Body of pancreas (tissue), 4 donors: ENCODE measurements around the gene ERBB4. TPM values are rescaled to one million over a fixed set of nuclear protein-coding genes. Genes with fewer than 3 reads are reported as not detected.

Experiments
- ATAC-seq: fragments of 150-250 bp; one replicate; pipeline ENCODE4 v1.9.1; 2016
- DNase-seq, 4 donors: peaks; one replicate each; pipeline ENCODE4 v3.0.0-alpha.2; 2019
- H3K27ac ChIP-seq, 4 donors: fragments of 200-600 bp; sonication (generic); 1 replicate in 3 of 4; 2 replicates in 1 of 4; pipeline versions ENCODE4 v1.5.1 to v1.6.1; 2016 to 2019; ENCODE audit warnings: mild to moderate bottlenecking in 1 of 4, mixed read lengths in 1 of 4, moderate library complexity in 1 of 4
- H3K27me3 ChIP-seq, 2 donors: fragments of 200-600 bp; sonication (generic); one replicate each; pipeline ENCODE4 v1.6.0; 2016; ENCODE audit warnings: mild to moderate bottlenecking in 1 of 2
- H3K36me3 ChIP-seq, 2 donors: fragments of 200-600 bp; sonication (generic); replicated peaks in 1 of 2; 2 replicates each; pipeline ENCODE4 v1.5.1; 2016; ENCODE audit warnings: low read depth in 2 of 2; ENCODE audit not compliant: insufficient read depth in 1 of 2
- H3K4me1 ChIP-seq: fragments of 200-600 bp; sonication (generic); one replicate; pipeline ENCODE4 v1.6.0; 2016
- H3K4me3 ChIP-seq, 2 donors: fragments of 200-600 bp; sonication (generic); 1 replicate in 1 of 2; 2 replicates in 1 of 2; pipeline ENCODE4 v1.5.1; 2016 to 2019
- H3K9me3 ChIP-seq, 3 donors: fragments of 200-600 bp; sonication (generic); 1 replicate in 2 of 3; 2 replicates in 1 of 3; pipeline ENCODE4 v1.5.1; 2016
- POLR2A ChIP-seq, 3 donors: fragments of 450-650 bp; IDR thresholded peaks; one replicate each; pipeline ENCODE4 v1.6.1; 2016; ENCODE audit warnings: antibody characterized with exemption in 3 of 3, mild to moderate bottlenecking in 2 of 3
- WGBS, 2 donors: methylation state at CpG; one replicate each; pipeline ENCODE4 v1.1.5; 2017; 5-methylcytosine and 5-hydroxymethylcytosine counted together
- intact Hi-C: fragments of 100-400 bp; cut with DNase I; formaldehyde crosslinking; loops from one replicate; pipeline ENCODE4 v1.15.1; 2023
- total RNA-seq, 2 donors: library from RNA; depleted of rRNA; stranded (reverse); fragments of >200 nt; gene quantifications; one replicate each; pipeline ENCODE4 v1.1.0, GENCODE V29; 2016
- TF ChIP-seq, protein P1 (sequence below), 7 experiments: fragments of 450-650 bp in 4 of 7; fragments of 200-600 bp in 3 of 7; sonication (generic) in 3 of 7; IDR thresholded peaks; one replicate each; pipeline ENCODE4 v1.5.1; 2016 to 2019; ENCODE audit warnings: antibody characterized with exemption in 7 of 7

ERBB4 gene
- total RNA-seq, 2 donors from 2014 or later = 1.6 to 4.4 TPM

GRCh38 chr2:211435331-211435730 is 1103.3 kb downstream of the ERBB4 start:
- intact Hi-C loops = no loop called here
- DNase-seq (no peak), ATAC-seq (no peak)
- H3K27ac ChIP-seq = no peak overlapping the region
- no peaks in the 10 kb centered on the region for H3K36me3 ChIP-seq
- no peak overlapping the region for H3K4me3 ChIP-seq
- no peaks in the 10 kb centered on the region for H3K9me3 ChIP-seq
- WGBS, 2 donors = 84 to 85% methylated on average over 9 of the region's 9 CpGs
- TF ChIP-seq POLR2A (IDR thresholded peaks at IDR 0.05) = no peak
- TF ChIP-seq, protein P1, sequence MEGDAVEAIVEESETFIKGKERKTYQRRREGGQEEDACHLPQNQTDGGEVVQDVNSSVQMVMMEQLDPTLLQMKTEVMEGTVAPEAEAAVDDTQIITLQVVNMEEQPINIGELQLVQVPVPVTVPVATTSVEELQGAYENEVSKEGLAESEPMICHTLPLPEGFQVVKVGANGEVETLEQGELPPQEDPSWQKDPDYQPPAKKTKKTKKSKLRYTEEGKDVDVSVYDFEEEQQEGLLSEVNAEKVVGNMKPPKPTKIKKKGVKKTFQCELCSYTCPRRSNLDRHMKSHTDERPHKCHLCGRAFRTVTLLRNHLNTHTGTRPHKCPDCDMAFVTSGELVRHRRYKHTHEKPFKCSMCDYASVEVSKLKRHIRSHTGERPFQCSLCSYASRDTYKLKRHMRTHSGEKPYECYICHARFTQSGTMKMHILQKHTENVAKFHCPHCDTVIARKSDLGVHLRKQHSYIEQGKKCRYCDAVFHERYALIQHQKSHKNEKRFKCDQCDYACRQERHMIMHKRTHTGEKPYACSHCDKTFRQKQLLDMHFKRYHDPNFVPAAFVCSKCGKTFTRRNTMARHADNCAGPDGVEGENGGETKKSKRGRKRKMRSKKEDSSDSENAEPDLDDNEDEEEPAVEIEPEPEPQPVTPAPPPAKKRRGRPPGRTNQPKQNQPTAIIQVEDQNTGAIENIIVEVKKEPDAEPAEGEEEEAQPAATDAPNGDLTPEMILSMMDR (IDR thresholded peaks at IDR 0.05) = no peak
- H3K27me3 ChIP-seq = no peaks in the 10 kb centered on the region
- H3K4me1 ChIP-seq = no peaks in the 10 kb centered on the region

GRCh38 chr2:211434773-211435172 is 1103.8 kb downstream of the ERBB4 start:
- H3K4me1 ChIP-seq = no peaks in the 10 kb centered on the region
- no peaks in the 10 kb centered on the region for H3K36me3 ChIP-seq
- H3K4me3 ChIP-seq = no peak overlapping the region
- no peaks in the 10 kb centered on the region for H3K27me3 ChIP-seq
- intact Hi-C loops = no loop called here
- TF ChIP-seq, protein P1 (IDR thresholded peaks at IDR 0.05) = no peak
- TF ChIP-seq POLR2A (IDR thresholded peaks at IDR 0.05) = no peak
- H3K9me3 ChIP-seq = no peaks in the 10 kb centered on the region
- WGBS, 2 donors = 73 to 80% methylated on average over 3 of the region's 3 CpGs
- no peak overlapping the region for H3K27ac ChIP-seq
- ATAC-seq (no peak), DNase-seq (no peak)

- Histone ChIP-seq H3K36me3 (no peaks in the 10 kb centered on the region), H3K27me3 (no peaks in the 10 kb centered on the region), H3K4me3 (no peak overlapping the region), H3K9me3 (no peaks in the 10 kb centered on the region), H3K4me1 (no peaks in the 10 kb centered on the region), H3K27ac (no peak overlapping the region)
- intact Hi-C loops = no loop called here
- DNase-seq (no peak), ATAC-seq (no peak)
- 71 to 73% methylated on average over 3 of the region's 3 CpGs for WGBS, 2 donors
- TF ChIP-seq, protein P1 (IDR thresholded peaks at IDR 0.05) = no peak
- TF ChIP-seq POLR2A (IDR thresholded peaks at IDR 0.05) = no peak
Observed at GRCh38 chr2:211429256-211429920, 1109.2 kb downstream of the ERBB4 start.

GRCh38 chr2:211426240-211426639 is 1112.4 kb downstream of the ERBB4 start:
- Histone ChIP-seq H3K27me3 (no peaks in the 10 kb centered on the region), H3K4me3 (no peak overlapping the region), H3K27ac (no peak overlapping the region), H3K4me1 (no peaks in the 10 kb centered on the region), H3K9me3 (no peaks in the 10 kb centered on the region), H3K36me3 (no peaks in the 10 kb centered on the region)
- WGBS, 2 donors = 46 to 49% methylated on average over 2 of the region's 2 CpGs
- intact Hi-C loops = no loop called here
- DNase-seq = no peak
- no peak for ATAC-seq
- TF ChIP-seq POLR2A (IDR thresholded peaks at IDR 0.05) = no peak
- TF ChIP-seq, protein P1 (IDR thresholded peaks at IDR 0.05) = no peak

DNA sequence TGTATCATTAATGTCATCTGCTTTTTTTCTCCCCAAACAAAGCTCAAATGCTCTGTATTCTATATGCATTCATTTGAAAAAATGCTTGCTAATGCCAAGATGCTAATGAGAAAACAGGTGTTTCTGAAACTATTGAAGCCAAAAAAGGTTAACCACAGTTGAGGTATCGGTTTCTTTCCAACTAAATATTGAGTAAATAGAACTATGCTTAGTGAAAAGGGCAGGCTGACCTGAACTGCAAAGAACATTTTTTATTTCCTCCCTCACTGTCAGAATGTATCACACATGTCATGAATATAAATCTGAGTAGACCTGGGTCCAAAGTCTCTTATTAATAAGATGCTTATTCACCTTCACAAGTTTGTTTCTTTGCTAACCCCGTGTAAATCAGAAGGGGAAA is 1115.6 kb downstream of the ERBB4 start:
- H3K36me3 ChIP-seq = no peaks in the 10 kb centered on the region
- H3K9me3 ChIP-seq = no peaks in the 10 kb centered on the region
- H3K27me3 ChIP-seq = no peaks in the 10 kb centered on the region
- DNase-seq (no peak), ATAC-seq (no peak)
- no peak for TF ChIP-seq POLR2A (IDR thresholded peaks at IDR 0.05)
- TF ChIP-seq, protein P1 (IDR thresholded peaks at IDR 0.05) = no peak
- WGBS, 2 donors = 42 to 44% methylated on average over 2 of the region's 2 CpGs
- H3K4me3 ChIP-seq = no peak overlapping the region
- H3K4me1 ChIP-seq = no peaks in the 10 kb centered on the region
- intact Hi-C loops = no loop called here
- no peak overlapping the region for H3K27ac ChIP-seq
